NCI-H69 (cell line): ENCODE results near the gene KYAT1.
"Not testable (repeated sequence)": the region's sequence is repeated elsewhere in the genome, so short reads cannot be mapped to it uniquely, and the experiment has no call there.

Experiments used
- DNase-seq: peaks from one replicate; lab custom pipeline; 2025; lab: John Stamatoyannopoulos, UW

The KYAT1 gene

GRCh38 chr9:128818839-128819715 lies 62.7 kb downstream of the KYAT1 start:
- DNase-seq = peak; percentile 75

- peak; percentile 100 for DNase-seq
Measured at GRCh38 chr9:128818099-128818838, 63.5 kb downstream of the KYAT1 start, which contains the start of gene ENDOG. ENDOG (plus strand) TSS chr9:128818500; CDS start chr9:128818685, 185 bp downstream.

- DNase-seq = no peak
Measured at GRCh38 chr9:128810873-128811272, 70.9 kb downstream of the KYAT1 start.

GRCh38 chr9:128809831-128810230 lies 71.9 kb downstream of the KYAT1 start:
- DNase-seq = no peak

- DNase-seq = no peak
Measured at GRCh38 chr9:128809036-128809599, 72.6 kb downstream of the KYAT1 start.

GRCh38 chr9:128808543-128808942 lies 73.2 kb downstream of the KYAT1 start:
- no peak for DNase-seq

- DNase-seq = no peak
Measured at GRCh38 chr9:128807827-128808226, 73.9 kb downstream of the KYAT1 start.

GRCh38 chr9:128805661-128806060 lies 76.1 kb downstream of the KYAT1 start:
- no peak for DNase-seq

GRCh38 chr9:128802482-128802881 lies 79.3 kb downstream of the KYAT1 start:
- DNase-seq = no peak

GRCh38 chr9:128800061-128800460 lies 81.7 kb downstream of the KYAT1 start:
- DNase-seq = no peak

- DNase-seq = no peak
Measured at GRCh38 chr9:128798896-128799295, 82.9 kb downstream of the KYAT1 start.

- DNase-seq = not testable (repeated sequence)
Measured at GRCh38 chr9:128794961-128795360, 86.8 kb downstream of the KYAT1 start.

GRCh38 chr9:128792978-128793686 lies 88.6 kb downstream of the KYAT1 start:
- DNase-seq = no peak

- no peak for DNase-seq
Measured at GRCh38 chr9:128792134-128792533, 89.6 kb downstream of the KYAT1 start.

GRCh38 chr9:128790536-128790935 lies 91.2 kb downstream of the KYAT1 start:
- no peak for DNase-seq

- DNase-seq = no peak
Measured at GRCh38 chr9:128788445-128788844, 93.3 kb downstream of the KYAT1 start.

- DNase-seq = peak; percentile 44
Measured at GRCh38 chr9:128787659-128788058, 94.1 kb downstream of the KYAT1 start.

GRCh38 chr9:128786681-128787601 lies 94.8 kb downstream of the KYAT1 start, which contains the start of gene TBC1D13:
TBC1D13 (plus strand) TSS chr9:128787253; CDS start chr9:128787354, 101 bp downstream.
- DNase-seq = peak; percentile 93

- no peak for DNase-seq
Measured at GRCh38 chr9:128785427-128785826, 96.3 kb downstream of the KYAT1 start.
